ENCODE measurements around the gene ARSG.
A peak's percentile ranks its signal among the peaks of the same experiment; 100 is the strongest.
"Not testable (repeated sequence)": the region's sequence is repeated elsewhere in the genome, so short reads cannot be mapped to it uniquely, and the experiment has no call there.

ARSG gene

DNA sequence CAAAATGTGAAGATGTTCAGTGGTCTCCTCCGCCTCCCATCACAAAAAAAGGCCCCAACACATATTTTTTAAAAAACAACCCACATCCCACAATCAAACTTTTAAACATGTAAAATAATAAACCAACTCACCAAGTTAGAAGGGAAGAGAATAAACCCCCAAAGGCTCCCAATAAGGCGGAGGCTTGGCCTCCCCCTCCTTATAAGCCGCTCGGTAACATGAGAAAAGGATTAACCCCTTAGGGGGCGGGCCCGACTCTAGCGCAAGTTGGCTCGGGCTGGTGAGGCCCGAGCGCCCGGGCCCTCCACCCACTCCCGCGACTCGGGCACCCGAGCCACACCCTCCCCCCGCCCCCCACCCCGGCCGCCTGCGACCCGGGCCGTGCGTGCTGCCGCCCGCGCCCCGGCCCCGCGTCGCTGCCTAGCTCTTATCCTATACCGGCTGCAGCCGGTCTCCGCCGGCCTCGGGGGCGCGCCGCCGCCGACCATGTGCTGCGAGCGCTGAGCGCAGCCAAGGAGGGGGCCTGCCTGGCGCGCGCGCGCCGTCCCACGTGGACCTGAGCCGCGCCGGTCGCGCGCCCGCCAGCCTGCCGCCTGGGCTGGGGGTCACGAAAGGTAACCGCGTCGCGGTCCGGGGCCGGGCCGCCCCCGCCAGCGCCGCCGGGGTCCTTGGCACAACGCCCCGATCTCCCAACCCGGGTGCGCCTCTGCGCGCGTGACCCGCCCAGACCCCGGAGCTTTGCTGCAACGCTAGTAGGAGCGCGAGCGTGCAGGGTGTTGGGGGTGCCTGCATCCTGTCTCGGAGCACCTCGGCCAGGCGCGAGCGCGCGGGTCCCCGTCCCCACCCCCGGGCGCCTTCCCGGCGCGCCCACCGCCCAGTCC is at the start of gene ARSG, which contains the start of gene SLC16A6:
Gene ARSG, plus strand, starts transcription at position 541 of the 881 bp plus-strand sequence. CDS start 15,999 bp downstream, outside the sequence.
Gene SLC16A6, minus strand, starts transcription at position 173 of the 881 bp plus-strand sequence. CDS start 12,807 bp downstream, outside the sequence.
- peak; percentile 89 for DNase-seq (ENCODE audit: low spot score)

DNA sequence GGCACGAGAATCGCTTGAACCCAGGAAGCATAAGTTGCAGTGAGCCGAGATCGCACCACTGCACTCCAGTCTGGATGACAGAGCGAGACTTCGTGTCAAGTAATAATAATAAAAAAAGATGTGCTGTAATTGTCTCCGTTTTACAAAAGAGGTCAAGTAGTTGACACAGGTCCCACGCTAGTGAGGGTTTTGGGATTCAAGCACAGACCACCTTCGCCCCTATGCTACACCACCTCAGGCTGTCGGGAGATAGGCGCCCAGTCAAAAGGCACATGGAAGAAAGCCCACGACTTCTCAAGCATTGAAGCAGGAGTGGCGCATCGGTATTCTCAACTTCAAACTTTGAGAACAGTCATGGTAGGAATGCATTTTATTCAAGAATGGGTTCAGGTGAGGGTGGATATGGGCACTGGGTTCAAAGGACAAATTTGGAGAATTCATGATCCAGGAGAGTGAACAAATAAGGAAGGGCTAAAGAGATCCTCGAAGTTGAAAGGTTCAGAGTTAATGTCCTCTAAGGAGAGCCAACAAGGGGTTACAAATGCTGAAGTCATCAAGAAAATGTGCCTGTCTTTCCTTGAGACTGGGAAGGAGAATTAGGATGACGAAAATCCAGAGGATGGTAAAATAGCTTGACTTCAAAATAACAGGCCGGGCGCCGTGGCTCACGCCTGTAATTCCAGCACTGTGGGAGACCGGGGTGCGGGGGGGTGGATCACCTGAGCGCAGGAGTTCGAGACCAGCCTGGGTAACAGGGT is 44.8 kb upstream of the ARSG start:
- DNase-seq (ENCODE audit: low spot score), result no peak

DNA sequence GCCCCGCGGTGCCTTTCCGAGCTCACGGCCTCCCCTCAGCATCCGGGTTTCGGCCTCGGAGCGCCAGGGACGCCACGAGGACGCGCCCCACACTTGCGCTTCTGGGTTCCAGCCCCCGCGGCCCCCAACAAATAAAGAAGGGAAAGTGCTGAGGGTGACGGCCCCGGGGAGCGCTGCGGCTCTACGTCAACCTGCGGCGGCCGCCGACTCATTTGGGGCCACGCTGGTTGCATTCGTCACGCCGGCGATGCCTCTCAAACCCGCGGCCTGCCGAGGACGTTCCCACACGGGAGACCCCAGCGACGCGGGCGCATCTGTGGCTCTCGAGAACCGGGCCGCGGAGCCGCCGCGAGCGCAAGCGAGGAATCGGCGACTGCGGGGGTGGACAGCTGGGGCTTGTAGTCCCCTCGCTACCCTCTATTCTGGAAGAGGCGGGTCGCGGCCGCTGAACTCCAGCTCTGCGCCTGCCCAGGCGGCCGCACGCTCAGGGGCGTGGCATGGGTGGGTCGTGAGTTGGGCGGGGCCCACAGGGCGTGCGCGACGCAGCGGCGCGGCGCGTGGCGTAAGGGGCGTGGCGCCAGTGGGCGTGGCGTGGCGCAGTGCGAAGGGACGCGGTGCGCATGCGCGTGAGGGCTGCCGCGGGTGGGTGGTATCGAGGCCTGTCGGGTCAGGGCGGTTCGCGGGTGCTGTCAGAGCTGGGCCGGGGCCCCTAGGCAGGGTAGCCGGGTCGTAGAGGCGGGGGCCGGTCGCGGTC is 43.7 kb upstream of the ARSG start, which contains the start of gene AMZ2:
Gene AMZ2, plus strand, starts transcription at position 599 of the 754 bp plus-strand sequence. CDS start 2,145 bp downstream, outside the sequence.
- DNase-seq (ENCODE audit: low spot score), result peak; percentile 98

DNA sequence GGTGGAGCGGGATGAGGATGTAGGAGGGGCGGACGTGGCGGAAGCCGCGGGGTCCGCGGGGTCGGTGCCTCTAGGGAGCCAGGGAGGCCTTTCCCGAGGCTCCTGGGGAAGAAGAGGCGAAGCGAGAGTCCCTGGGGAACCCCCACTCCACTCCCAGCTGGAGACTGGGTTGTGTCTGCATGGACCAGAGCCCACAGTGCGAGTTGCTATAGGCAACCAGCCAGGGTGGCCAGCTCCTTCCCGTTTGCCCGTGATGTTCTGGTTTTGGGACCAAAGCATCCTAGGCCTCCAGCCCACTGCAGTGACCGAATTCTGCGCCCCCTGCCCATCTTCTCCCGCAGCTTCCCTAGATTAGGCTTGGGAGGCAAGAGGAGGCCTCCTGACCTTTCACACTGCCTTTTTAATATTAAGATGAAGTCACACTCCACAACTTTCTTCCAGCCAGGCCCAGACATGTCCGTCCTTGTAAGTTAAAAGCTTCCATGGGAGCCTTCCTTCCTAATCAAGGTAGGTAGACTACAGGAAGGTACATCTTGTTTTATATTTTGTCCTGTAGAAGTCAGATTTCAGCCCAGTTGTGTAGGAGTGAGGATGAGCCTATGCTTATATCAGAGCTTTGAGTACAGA is 43.0 kb upstream of the ARSG start:
- DNase-seq (ENCODE audit: low spot score), result peak; percentile 78

DNA sequence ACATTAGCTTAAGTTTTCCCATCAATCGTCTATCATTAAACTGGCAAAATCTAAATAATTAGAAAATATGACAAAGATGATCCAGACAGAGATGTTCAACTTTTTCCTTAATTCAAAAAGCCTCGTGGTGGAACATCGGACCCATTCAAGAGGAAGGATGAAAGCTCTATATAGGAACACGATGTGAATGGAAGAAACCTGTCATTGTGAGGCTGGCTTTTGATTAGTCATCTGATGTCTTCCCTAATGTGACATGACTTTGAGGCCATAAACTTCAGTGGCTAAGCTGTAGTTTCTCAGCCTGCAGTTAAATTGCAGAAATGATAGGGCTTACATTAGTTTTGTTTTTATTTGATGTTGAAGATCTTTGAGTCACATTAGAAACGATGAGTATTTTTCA is 42.4 kb upstream of the ARSG start:
- DNase-seq (ENCODE audit: low spot score), result no peak

DNA sequence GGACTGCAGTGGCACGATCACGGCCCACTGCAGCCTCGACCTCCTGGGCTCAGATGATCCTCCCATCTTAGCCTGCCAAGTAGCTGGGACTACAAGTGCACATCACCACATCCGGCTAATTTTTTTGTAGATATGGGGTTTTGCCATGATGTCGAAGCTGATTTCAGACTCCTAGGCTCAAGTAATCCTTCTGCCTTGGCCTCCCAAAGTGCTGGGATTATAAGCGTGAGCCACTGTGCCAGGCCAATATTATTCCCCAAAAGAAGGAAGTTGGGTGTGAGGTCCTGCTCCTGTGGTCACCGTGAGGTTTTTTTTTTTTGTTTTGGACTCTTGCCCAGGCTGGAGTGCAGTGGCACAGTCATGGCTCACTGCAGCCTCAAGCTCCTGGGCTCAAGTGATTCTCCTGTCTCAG is 41.9 kb upstream of the ARSG start:
- no peak for DNase-seq (ENCODE audit: low spot score)

DNA sequence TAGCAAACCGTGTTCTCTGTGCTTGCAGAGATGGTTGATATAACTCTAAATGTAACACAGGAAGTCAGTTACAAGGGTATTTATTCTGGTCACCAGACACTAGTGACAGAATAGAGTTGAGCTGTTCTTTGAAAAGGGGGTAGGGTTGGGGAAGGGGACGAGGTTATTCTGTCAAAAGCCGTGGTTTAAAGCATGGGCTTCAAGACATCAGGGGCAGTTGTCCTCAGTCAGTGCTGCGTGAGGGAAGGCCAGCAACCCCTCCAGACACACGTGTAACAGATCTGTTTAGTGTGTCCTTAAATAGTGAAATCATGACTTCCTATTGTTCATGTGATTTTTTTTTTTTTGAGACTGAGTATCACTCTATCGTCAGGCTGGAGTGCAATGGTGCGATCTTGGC is 37.9 kb upstream of the ARSG start:
- not testable (repeated sequence) for DNase-seq (ENCODE audit: low spot score)

DNA sequence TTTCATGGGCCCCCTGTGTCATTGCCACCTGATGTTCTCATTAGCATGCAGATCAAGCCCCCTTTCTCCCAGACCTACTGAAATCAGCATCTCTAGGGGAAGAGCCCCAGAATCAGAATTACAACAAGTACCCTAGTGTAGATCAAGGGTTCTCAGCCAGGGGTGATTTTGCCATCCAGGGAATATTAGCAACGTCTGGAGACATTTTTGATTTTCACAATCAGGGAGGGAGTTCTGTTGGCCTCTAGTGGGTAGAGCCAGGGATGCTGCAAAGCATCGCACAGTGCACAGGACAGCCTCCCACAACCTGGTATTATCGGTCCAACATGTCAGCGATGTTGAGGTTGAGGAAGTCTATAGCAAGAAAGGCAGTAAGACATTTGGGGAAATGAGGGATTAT is 36.1 kb upstream of the ARSG start:
- DNase-seq (ENCODE audit: low spot score), result no peak

DNA sequence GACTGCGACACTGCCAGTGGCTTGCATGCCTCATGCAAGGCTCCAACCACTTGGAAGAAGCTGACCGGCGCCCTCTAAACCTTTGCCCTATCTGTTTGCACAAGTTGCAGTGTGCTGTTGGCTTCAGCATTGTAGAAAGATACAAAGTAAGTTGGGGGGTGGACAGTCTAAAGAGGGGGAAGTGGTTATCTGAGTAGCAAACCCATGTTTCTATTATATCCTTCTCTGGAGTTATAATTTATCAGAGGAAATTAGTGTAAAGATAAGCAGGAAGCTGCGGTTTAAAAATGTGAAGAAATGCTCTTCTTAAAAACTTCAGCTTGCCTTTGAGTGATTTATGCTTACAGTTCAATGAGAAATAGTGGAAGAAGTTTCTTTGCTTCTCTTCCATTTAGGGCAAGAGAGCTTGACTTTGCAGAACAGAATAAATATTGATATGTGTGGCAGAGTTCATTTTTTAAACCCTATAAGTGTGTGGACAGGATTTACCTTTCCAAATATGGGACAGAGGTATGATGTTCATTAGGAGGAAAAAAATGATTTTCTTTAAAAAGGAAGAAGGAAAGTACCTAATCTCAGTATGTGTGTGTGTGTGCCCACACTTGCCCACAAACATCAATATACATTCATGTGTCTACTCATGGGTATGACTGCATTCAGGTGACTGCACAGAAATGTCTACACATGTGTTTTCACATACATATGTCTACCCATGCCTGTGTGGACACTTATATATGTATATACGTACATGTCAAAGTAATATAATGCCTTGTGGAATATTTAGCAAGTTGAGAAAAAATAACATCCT is 35.4 kb upstream of the ARSG start:
- no peak for DNase-seq (ENCODE audit: low spot score)

DNA sequence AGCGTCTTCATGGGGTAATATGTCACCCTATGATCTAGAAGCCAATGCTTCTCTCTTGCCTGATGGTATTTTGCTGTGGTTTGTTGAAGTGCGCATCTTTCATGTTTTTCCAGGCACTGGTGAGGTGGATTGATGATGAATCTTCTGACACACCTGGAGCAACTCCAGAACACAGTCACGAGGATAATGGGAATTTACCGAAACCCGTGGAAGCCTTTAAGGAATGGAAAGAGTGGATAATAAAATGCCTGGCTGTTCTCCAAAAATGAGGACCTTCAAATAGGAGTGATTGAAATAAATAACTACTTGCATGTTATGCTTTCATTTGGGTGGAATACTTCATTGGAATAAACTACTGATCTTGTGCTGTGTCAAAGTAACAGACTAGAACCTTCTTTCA is 34.6 kb upstream of the ARSG start:
- DNase-seq (ENCODE audit: low spot score), result not testable (repeated sequence)

DNA sequence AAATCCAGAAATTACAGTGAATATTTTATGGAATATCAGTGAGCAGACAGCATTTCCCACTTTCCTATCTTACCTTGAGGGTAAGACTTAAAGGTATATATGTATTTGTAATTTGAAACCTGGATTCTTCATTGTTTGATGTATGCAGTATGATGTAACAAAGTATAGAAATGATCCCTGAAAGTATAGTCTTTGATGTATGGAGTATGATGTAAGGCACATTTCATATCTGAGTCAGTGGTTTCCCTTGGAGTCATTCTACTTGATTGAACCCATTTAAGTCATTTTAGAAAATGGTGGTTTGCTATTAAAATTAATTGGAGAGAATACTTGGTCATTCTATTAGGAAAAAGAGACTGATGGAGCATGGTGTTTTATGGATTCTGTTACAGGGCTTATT is 33.4 kb upstream of the ARSG start:
- DNase-seq (ENCODE audit: low spot score), result no peak

DNA sequence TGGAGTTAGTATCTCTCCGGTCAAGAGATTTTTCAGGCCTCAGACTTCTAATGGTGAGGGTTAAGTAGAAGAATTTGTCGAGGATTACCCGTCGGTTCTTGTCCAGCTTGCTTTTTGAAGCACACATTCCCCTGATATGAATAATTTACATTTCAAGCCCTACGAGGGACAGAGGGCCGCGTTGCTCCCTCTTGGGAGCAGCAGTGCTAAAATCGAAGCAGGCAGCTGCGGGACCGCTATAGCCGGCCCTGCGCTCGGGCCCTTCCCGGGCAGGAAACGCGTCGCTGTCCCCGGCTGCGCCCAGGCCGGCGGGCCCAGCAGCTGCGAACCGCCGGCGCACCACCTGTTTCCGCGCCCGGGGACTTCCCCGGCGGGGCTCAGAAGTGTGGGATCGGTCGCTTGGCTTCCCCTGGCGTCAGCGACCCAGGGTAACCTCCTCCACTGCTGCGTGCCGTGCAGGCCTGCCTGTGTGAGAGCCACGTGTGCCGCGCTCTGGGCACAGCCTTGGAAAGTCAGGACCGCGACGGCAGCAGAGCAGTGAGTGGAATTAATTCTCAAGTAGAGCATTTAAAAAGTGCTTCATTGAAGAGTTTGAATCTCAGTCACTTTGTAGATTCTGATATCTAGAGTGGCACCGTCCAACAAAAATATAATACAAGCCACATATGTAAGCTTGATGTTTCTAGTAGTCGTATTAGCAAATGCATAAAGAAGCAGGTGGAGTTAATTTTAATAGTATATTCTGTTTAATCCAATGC is 32.2 kb upstream of the ARSG start:
- peak; percentile 36 for DNase-seq (ENCODE audit: low spot score)

DNA sequence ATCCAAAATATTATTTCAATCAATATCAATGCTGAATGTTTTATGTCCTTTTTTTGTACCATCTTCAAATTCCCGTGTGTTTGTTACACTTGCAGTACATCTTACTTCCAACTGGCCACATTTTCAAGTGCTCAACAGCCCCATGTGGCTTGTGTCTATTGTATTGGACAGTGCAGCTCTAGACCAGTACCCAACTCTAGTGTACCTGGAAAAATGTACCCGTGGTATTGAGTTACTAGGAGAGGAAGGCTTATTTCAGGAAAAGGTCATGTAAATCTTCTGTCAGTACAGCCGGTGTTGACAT is 31.7 kb upstream of the ARSG start:
- DNase-seq (ENCODE audit: low spot score), result not testable (repeated sequence)

DNA sequence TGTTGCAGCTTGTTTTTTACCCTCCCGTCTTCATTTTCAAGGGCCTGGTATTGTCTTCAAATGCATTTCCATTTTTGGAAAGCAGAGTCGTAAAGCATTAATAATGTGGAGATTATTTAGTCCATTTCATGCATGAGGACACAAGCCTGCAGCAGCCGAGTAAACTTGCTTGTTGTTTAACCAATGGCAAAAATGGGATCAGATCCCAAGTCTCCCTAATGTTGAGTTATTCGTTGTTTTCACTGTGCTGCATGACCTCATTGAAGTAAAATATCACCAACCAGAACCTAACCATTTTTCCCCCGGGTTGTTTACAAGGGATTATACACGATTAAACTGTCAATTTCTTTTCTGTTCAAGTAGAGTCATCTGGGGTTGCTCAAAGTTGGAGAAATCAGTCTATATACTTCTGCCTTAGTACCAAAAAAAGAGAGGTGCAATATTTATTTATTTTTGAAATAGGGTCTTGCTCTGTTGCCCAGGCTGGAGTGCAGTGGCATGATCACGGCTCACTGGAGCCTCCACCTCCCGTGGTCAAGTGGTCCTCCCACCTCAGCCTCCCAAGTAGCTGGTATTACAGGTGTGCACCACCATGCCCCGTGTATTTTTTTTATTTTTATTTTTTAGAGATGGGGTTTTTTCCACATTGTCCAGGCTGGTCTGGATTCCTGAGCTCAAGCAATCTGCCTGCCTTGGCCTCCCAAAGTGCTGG is 31.1 kb upstream of the ARSG start:
- no peak for DNase-seq (ENCODE audit: low spot score)

DNA sequence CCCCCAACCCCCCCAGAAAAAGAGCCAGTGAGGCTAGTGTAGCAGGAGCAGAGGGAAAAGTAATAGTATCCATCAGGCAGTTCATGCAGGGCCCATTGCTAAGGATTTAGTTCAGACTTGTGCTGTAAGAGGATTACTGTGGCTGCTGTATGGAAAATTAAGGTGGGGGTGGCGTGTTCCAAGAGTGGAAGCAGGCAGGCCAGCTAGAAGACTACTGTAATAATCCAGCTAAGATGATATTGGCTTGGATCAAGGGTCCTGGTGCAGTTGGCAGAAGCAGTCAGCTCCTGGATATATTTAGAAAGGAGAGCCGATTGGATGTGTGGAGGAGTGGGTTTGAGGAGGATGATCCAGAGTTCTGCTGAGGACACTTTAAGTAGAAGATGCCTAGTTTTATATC is 28.8 kb upstream of the ARSG start:
- not testable (repeated sequence) for DNase-seq (ENCODE audit: low spot score)

DNA sequence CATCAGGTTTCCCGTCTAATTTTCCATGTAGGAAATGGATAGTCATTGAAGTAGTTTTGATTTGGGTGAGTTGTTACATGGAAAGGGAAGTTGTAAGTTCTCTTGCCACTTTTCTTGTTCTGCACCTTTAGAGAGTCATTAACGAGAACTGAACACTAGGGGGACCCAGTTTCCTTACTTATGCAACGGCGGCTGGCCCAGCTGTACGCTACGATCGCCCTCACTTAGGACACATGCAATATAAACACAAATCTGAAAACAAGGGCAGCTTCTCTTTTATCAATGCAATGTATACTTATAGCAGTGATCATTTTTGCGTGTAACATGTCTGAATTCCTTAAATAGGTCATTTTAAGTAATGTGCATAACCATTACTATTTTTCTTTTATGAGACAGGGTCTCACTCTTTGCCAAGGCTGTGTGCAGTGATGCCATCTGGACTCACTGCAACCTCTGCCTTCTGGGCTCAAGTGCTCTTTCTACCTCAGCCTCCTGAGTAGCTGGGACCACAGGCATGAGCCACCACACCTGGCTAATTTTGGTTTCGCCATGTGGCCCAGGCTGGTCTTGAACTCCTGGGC is 28.1 kb upstream of the ARSG start:
- not testable (repeated sequence) for DNase-seq (ENCODE audit: low spot score)

DNA sequence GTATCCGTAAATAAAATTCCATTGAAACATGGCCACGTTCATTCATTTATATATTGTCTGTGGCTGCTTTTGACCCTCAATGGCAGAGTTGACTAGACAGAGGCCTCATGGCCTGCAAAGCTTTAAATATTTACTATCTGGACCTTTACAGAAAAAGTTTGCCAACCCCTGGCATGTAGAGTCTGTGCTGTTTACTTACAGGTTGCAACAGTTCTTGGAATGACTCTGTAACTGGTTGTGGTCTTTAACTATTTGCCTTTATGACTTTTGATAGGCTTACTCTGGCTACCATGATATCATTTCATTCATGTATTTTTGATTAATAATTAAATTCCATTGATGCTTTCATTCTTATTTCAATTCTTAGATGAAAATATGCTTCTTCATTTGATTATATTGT is 25.5 kb upstream of the ARSG start:
- DNase-seq (ENCODE audit: low spot score), result not testable (repeated sequence)

DNA sequence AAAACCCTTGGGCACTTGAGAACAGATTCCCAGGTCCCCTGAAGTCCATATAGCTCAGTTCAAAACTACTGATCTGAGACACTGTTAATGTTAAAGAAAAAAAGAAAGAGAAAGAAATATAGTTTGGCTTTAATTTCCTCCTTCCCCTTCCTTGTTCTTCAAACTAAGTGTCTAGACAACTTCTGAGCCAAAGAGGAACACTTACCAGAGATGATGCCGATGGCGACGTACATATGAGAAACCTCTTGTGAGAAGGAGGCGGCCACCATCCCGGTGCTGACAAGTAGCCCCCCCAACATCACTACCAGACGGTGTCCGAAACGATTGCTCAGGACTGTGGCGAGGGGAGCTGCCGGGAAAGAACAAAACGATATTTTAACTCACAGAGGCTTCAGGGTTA is 17.6 kb upstream of the ARSG start:
- no peak for DNase-seq (ENCODE audit: low spot score)

DNA sequence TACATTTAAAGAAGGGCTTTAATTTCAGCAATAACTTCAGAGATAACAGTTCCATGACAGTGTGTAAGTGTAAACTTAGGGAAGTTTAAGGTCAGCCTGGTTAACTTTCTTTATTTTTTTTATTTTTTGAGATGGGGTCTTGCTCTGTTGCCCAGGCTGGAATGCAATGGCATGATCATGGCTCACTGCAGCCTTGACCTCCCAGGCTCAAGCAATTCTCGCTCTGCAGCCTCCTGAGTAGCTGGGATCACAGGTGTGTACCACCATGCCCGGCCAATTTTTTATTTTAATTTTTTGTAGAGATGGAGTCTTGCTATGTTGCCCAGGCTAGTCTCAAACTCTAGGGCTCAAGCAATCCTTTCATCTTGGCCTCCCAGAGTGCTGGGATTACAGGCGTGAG is 15.0 kb upstream of the ARSG start:
- DNase-seq (ENCODE audit: low spot score), result not testable (repeated sequence)
